Fibroblast of skin of right biceps (primary cell): ENCODE data around the gene CLK1.

Experiments
- DNase-seq: peaks from one replicate; pipeline ENCODE4 v3.0.0-alpha.2; 2013

CLK1 gene

GRCh38 chr2:200810252-200810997 is 54.0 kb downstream of the CLK1 start:
- DNase-seq: peak; percentile 83

GRCh38 chr2:200809506-200810251 is 54.8 kb downstream of the CLK1 start:
- DNase-seq: no peak
